ENCODE data around the gene SRPK2.

GRCh38 chr7:105229641-105230040 lies 159.1 kb downstream of the SRPK2 start:
- TF ChIP-seq, protein P1, sequence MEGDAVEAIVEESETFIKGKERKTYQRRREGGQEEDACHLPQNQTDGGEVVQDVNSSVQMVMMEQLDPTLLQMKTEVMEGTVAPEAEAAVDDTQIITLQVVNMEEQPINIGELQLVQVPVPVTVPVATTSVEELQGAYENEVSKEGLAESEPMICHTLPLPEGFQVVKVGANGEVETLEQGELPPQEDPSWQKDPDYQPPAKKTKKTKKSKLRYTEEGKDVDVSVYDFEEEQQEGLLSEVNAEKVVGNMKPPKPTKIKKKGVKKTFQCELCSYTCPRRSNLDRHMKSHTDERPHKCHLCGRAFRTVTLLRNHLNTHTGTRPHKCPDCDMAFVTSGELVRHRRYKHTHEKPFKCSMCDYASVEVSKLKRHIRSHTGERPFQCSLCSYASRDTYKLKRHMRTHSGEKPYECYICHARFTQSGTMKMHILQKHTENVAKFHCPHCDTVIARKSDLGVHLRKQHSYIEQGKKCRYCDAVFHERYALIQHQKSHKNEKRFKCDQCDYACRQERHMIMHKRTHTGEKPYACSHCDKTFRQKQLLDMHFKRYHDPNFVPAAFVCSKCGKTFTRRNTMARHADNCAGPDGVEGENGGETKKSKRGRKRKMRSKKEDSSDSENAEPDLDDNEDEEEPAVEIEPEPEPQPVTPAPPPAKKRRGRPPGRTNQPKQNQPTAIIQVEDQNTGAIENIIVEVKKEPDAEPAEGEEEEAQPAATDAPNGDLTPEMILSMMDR (IDR thresholded peaks at IDR 0.05; ENCODE audit: low read length), result no peak
- TF ChIP-seq EZH2 (IDR thresholded peaks at IDR 0.05; ENCODE audit: borderline replicate concordance, low read length), result no peak

All from OCI-LY1 (cell line).